Activated T-cell treated with anti-CD3 and anti-CD28 coated beads, Interleukin-2, amount 50 U/mL, for 72 hours (primary cell): Measurements from ENCODE around the gene CDK8. TPM values are rescaled to one million over a fixed set of nuclear protein-coding genes. Genes with fewer than 3 reads are reported as not detected.

Experiments
- ATAC-seq, 2 donors: fragments of 150-1000 bp; cut with Tn5 transposase; replicated peaks in 1 of 2; 2 replicates each; pipeline ENCODE4 v1.10.0; 2021; ENCODE audit warnings: moderate library complexity in 2 of 2, mild to moderate bottlenecking in 1 of 2
- DNase-seq, 2 donors: peaks; one replicate each; pipeline ENCODE4 v3.0.0; 2021 to 2022; ENCODE audit warnings: mixed read lengths in 1 of 2
- H3K27ac Mint-ChIP-seq: one replicate; pipeline ENCODE4 v1.8.0; 2022; ENCODE audit warnings: mild to moderate bottlenecking, moderate library complexity, mixed read lengths
- H3K27me3 Mint-ChIP-seq: one replicate; pipeline ENCODE4 v1.8.0; 2022; ENCODE audit warnings: low read depth, mixed read lengths
- H3K36me3 Mint-ChIP-seq, 2 donors: one replicate each; pipeline ENCODE4 v1.8.0; 2022; ENCODE audit warnings: mixed read lengths in 2 of 2, mild to moderate bottlenecking in 1 of 2; ENCODE audit not compliant: insufficient read depth in 2 of 2
- H3K4me1 Mint-ChIP-seq: one replicate; pipeline ENCODE4 v1.8.0; 2022; ENCODE audit warnings: low read depth, mixed read lengths
- H3K4me3 Mint-ChIP-seq, 2 donors: one replicate each; pipeline ENCODE4 v1.8.0; 2022; ENCODE audit warnings: mild to moderate bottlenecking in 2 of 2, mixed read lengths in 2 of 2, moderate library complexity in 2 of 2
- H3K9me3 Mint-ChIP-seq, 2 donors: one replicate each; pipeline ENCODE4 v1.8.0; 2022; ENCODE audit warnings: mixed read lengths in 2 of 2
- total RNA-seq, 2 donors: library from RNA; stranded (reverse); gene quantifications; one replicate each; pipeline ENCODE4 v1.2.3, GENCODE V29; 2022

Gene CDK8
- total RNA-seq, 2 donors from 2014 or later = 21.3 to 25.1 TPM

GRCh38 chr13:26380930-26381329 is 127.0 kb downstream of the CDK8 start:
- H3K4me1 Mint-ChIP-seq = peaks cover 15% of the 10 kb centered on the region
- H3K9me3 Mint-ChIP-seq = no peaks in the 10 kb centered on the region
- ATAC-seq (no peak), DNase-seq (no peak)
- no peak overlapping the region for H3K27ac Mint-ChIP-seq
- H3K4me3 Mint-ChIP-seq = no peak overlapping the region
- H3K27me3 Mint-ChIP-seq = no peaks in the 10 kb centered on the region
- H3K36me3 Mint-ChIP-seq = no peaks in the 10 kb centered on the region

- Mint-ChIP-seq H3K9me3 (no peaks in the 10 kb centered on the region), H3K4me1 (peaks cover 11% of the 10 kb centered on the region), H3K27me3 (no peaks in the 10 kb centered on the region), H3K27ac (no peak overlapping the region), H3K4me3 (no peak overlapping the region), H3K36me3 (no peaks in the 10 kb centered on the region)
- no peak for ATAC-seq
- no peak for DNase-seq
Observed at GRCh38 chr13:26382366-26382765, 128.4 kb downstream of the CDK8 start.

GRCh38 chr13:26382835-26383234 is 128.9 kb downstream of the CDK8 start:
- no peak overlapping the region for H3K27ac Mint-ChIP-seq
- no peaks in the 10 kb centered on the region for H3K27me3 Mint-ChIP-seq
- no peak for DNase-seq
- peaks cover 11% of the 10 kb centered on the region for H3K4me1 Mint-ChIP-seq
- no peak overlapping the region for H3K4me3 Mint-ChIP-seq
- ATAC-seq = no peak
- H3K36me3 Mint-ChIP-seq = peaks cover 0 to 2% of the 10 kb centered on the region in 2 donors
- no peaks in the 10 kb centered on the region for H3K9me3 Mint-ChIP-seq

GRCh38 chr13:26384587-26384986 is 130.7 kb downstream of the CDK8 start:
- DNase-seq = no peak
- peaks cover 11% of the 10 kb centered on the region for H3K4me1 Mint-ChIP-seq
- H3K4me3 Mint-ChIP-seq = no peak overlapping the region
- no peaks in the 10 kb centered on the region for H3K9me3 Mint-ChIP-seq
- no peak overlapping the region for H3K27ac Mint-ChIP-seq
- peaks cover 0 to 2% of the 10 kb centered on the region in 2 donors for H3K36me3 Mint-ChIP-seq
- no peak for ATAC-seq
- no peaks in the 10 kb centered on the region for H3K27me3 Mint-ChIP-seq

GRCh38 chr13:26386026-26386425 is 132.1 kb downstream of the CDK8 start:
- no peak for DNase-seq
- no peaks in the 10 kb centered on the region for H3K9me3 Mint-ChIP-seq
- H3K4me1 Mint-ChIP-seq = peaks cover 8% of the 10 kb centered on the region
- no peak overlapping the region for H3K4me3 Mint-ChIP-seq
- ATAC-seq = no peak
- H3K27ac Mint-ChIP-seq = no peak overlapping the region
- no peaks in the 10 kb centered on the region for H3K27me3 Mint-ChIP-seq
- H3K36me3 Mint-ChIP-seq = peaks cover 4 to 6% of the 10 kb centered on the region in 2 donors

GRCh38 chr13:26390203-26390602 is 136.3 kb downstream of the CDK8 start:
- ATAC-seq (no peak), DNase-seq (no peak)
- peak overlapping the region; percentile 20 for H3K27ac Mint-ChIP-seq
- H3K9me3 Mint-ChIP-seq = no peaks in the 10 kb centered on the region
- H3K4me1 Mint-ChIP-seq = no peaks in the 10 kb centered on the region
- no peak overlapping the region for H3K4me3 Mint-ChIP-seq
- H3K27me3 Mint-ChIP-seq = no peaks in the 10 kb centered on the region
- peaks cover 4 to 6% of the 10 kb centered on the region in 2 donors for H3K36me3 Mint-ChIP-seq

- ATAC-seq = peak in 1 of 2 donors; percentile 17
- H3K9me3 Mint-ChIP-seq = no peaks in the 10 kb centered on the region
- no peaks in the 10 kb centered on the region for H3K4me1 Mint-ChIP-seq
- DNase-seq = no peak
- peak overlapping the region; percentile 40 for H3K27ac Mint-ChIP-seq
- H3K4me3 Mint-ChIP-seq = no peak overlapping the region
- no peaks in the 10 kb centered on the region for H3K27me3 Mint-ChIP-seq
- H3K36me3 Mint-ChIP-seq = peaks cover 0 to 2% of the 10 kb centered on the region in 2 donors
Observed at GRCh38 chr13:26400545-26400944, 146.6 kb downstream of the CDK8 start.

- no peaks in the 10 kb centered on the region for H3K27me3 Mint-ChIP-seq
- no peak for ATAC-seq
- no peaks in the 10 kb centered on the region for H3K9me3 Mint-ChIP-seq
- H3K4me1 Mint-ChIP-seq = no peaks in the 10 kb centered on the region
- no peak overlapping the region for H3K4me3 Mint-ChIP-seq
- no peak for DNase-seq
- peaks cover 0 to 2% of the 10 kb centered on the region in 2 donors for H3K36me3 Mint-ChIP-seq
- H3K27ac Mint-ChIP-seq = no peak overlapping the region
Observed at GRCh38 chr13:26401069-26401468, 147.1 kb downstream of the CDK8 start.

- ATAC-seq = no peak
- H3K36me3 Mint-ChIP-seq = peaks cover 0 to 2% of the 10 kb centered on the region in 2 donors
- no peaks in the 10 kb centered on the region for H3K9me3 Mint-ChIP-seq
- no peak overlapping the region for H3K4me3 Mint-ChIP-seq
- H3K27ac Mint-ChIP-seq = no peak overlapping the region
- DNase-seq = no peak
- H3K27me3 Mint-ChIP-seq = no peaks in the 10 kb centered on the region
- no peaks in the 10 kb centered on the region for H3K4me1 Mint-ChIP-seq
Observed at GRCh38 chr13:26401578-26402021, 147.7 kb downstream of the CDK8 start.

- Mint-ChIP-seq H3K9me3 (no peaks in the 10 kb centered on the region), H3K36me3 (peaks cover 0 to 2% of the 10 kb centered on the region in 2 donors), H3K4me1 (no peaks in the 10 kb centered on the region), H3K27me3 (no peaks in the 10 kb centered on the region), H3K4me3 (no peak overlapping the region), H3K27ac (no peak overlapping the region)
- DNase-seq = no peak
- no peak for ATAC-seq
Observed at GRCh38 chr13:26406791-26407190, 152.9 kb downstream of the CDK8 start.

- H3K4me1 Mint-ChIP-seq = no peaks in the 10 kb centered on the region
- no peak overlapping the region for H3K4me3 Mint-ChIP-seq
- DNase-seq (no peak), ATAC-seq (no peak)
- H3K27me3 Mint-ChIP-seq = no peaks in the 10 kb centered on the region
- peaks cover 0 to 3% of the 10 kb centered on the region in 2 donors for H3K9me3 Mint-ChIP-seq
- no peak overlapping the region for H3K27ac Mint-ChIP-seq
- H3K36me3 Mint-ChIP-seq = peaks cover 0 to 2% of the 10 kb centered on the region in 2 donors
Observed at GRCh38 chr13:26411206-26411605, 157.3 kb downstream of the CDK8 start.

GRCh38 chr13:26412263-26412662 is 158.3 kb downstream of the CDK8 start:
- H3K27ac Mint-ChIP-seq = no peak overlapping the region
- peaks cover 0 to 2% of the 10 kb centered on the region in 2 donors for H3K36me3 Mint-ChIP-seq
- H3K9me3 Mint-ChIP-seq = peaks cover 0 to 4% of the 10 kb centered on the region in 2 donors
- DNase-seq (no peak), ATAC-seq (no peak)
- no peaks in the 10 kb centered on the region for H3K4me1 Mint-ChIP-seq
- no peak overlapping the region for H3K4me3 Mint-ChIP-seq
- no peaks in the 10 kb centered on the region for H3K27me3 Mint-ChIP-seq

- Mint-ChIP-seq H3K36me3 (peaks cover 0 to 2% of the 10 kb centered on the region in 2 donors), H3K27ac (no peak overlapping the region), H3K4me1 (no peaks in the 10 kb centered on the region), H3K4me3 (no peak overlapping the region), H3K27me3 (no peaks in the 10 kb centered on the region), H3K9me3 (peaks cover 0 to 4% of the 10 kb centered on the region in 2 donors)
- ATAC-seq (no peak), DNase-seq (no peak)
Observed at GRCh38 chr13:26412936-26413716, 159.2 kb downstream of the CDK8 start.
